K562 (cell line): ENCODE measurements around the gene ZCCHC17. TPM values are rescaled to one million over a fixed set of nuclear protein-coding genes. Genes with fewer than 3 reads are reported as not detected.

Source experiments
- ATAC-seq: fragments of 200-7000 bp; cut with Tn5 transposase; 3 replicates; pipeline ENCODE4 v1.9.1; 2020; ENCODE audit warnings: moderate library complexity
- BruUV-seq: library from RNA; stranded (reverse); fragments of 400-500 nt; replicated peaks from 2 replicates; lab custom pipeline; 2021; lab: Mats Ljungman, UMichigan
- CTCF ChIA-PET: fragments of 300-600 bp; formaldehyde crosslinking; extraction: SDS; loops from one replicate; lab custom pipeline; 2021; ENCODE audit warnings: low intra/inter-chr PET ratio; lab: Yijun Ruan, JAX
- POLR2A ChIA-PET: fragments of 300-600, 350-650 bp; sonication (Branson Sonifier 250); formaldehyde crosslinking; extraction: SDS; loops from one replicate; lab custom pipeline; 2021; ENCODE audit warnings: antibody characterized with exemption, inconsistent platforms; lab: Yijun Ruan, JAX
- DNase-seq, 4 experiments: peaks; one replicate each; pipeline versions ENCODE4 v3.0.0 to v3.0.0-alpha.2; 2011 to 2018; ENCODE audit warnings: low spot score in 3 of 4, mixed read lengths in 3 of 4; ENCODE audit errors: extremely low read depth in 1 of 4
- FAIRE-seq: peaks from 2 replicates; lab custom pipeline; 2011; peaks lifted over from hg19 to GRCh38; lab: Jason Lieb, UNC
- H2AFZ ChIP-seq: 2 replicates; pipeline ENCODE4 v1.6.0; 2011; ENCODE audit warnings: low read depth, low read length, control low read depth, inconsistent platforms
- H3K27ac ChIP-seq: fragments of 200-600 bp; 3 replicates; pipeline ENCODE4 v1.8.0; 2011; ENCODE audit warnings: low read depth, mild to moderate bottlenecking, control low read depth, inconsistent platforms, low read length, moderate library complexity, mixed read lengths; ENCODE audit errors: extremely low read depth
- H3K27me3 ChIP-seq, 2 experiments: fragments of 300-600 bp in 1 of 2; 2 replicates in 1 of 2; 3 replicates in 1 of 2; pipeline versions ENCODE4 v1.6.0 to v1.8.0; 2011; ENCODE audit warnings: inconsistent platforms in 2 of 2, low read length in 2 of 2, mild to moderate bottlenecking in 1 of 2, mixed read lengths in 1 of 2, moderate library complexity in 1 of 2; ENCODE audit not compliant: control insufficient read depth in 2 of 2, insufficient read depth in 2 of 2
- H3K36me3 ChIP-seq: fragments of 300-600 bp; 3 replicates; pipeline ENCODE4 v1.8.0; 2011; ENCODE audit warnings: mild to moderate bottlenecking, low read length, inconsistent platforms; ENCODE audit not compliant: control insufficient read depth, insufficient read depth
- H3K4me1 ChIP-seq, 2 experiments: fragments of 200-600 bp in 1 of 2; replicated peaks in 1 of 2; 2 replicates in 1 of 2; 3 replicates in 1 of 2; pipeline versions ENCODE4 v1.5.1 to v1.8.0; 2011; ENCODE audit warnings: inconsistent platforms in 2 of 2, low read length in 2 of 2, mild to moderate bottlenecking in 1 of 2, mixed read lengths in 1 of 2, moderate library complexity in 1 of 2; ENCODE audit not compliant: control insufficient read depth in 2 of 2, insufficient read depth in 2 of 2
- H3K4me2 ChIP-seq: 2 replicates; pipeline ENCODE4 v1.6.1; 2011; ENCODE audit warnings: low read length, control low read depth, inconsistent platforms, mixed read lengths; ENCODE audit not compliant: insufficient read depth
- H3K4me3 ChIP-seq: fragments of 200-600 bp; sonication (generic), shearing (Covaris generic); 2 replicates; pipeline ENCODE4 v1.5.1; 2016; ENCODE audit warnings: control low read depth, inconsistent platforms
- H3K79me2 ChIP-seq: fragments of 200-600 bp; 3 replicates; pipeline ENCODE4 v1.8.0; 2011; ENCODE audit warnings: low read length, inconsistent platforms; ENCODE audit not compliant: control insufficient read depth, insufficient read depth
- H3K9ac ChIP-seq, 2 experiments: 2 replicates each; pipeline versions ENCODE4 v1.6.0 to v1.6.1; 2011; ENCODE audit warnings: low read depth in 2 of 2, low read length in 2 of 2, control low read depth in 1 of 2, inconsistent platforms in 1 of 2, mild to moderate bottlenecking in 1 of 2, mixed read lengths in 1 of 2; ENCODE audit not compliant: insufficient read depth in 1 of 2
- H3K9me1 ChIP-seq: one replicate; pipeline ENCODE4 v1.6.0; 2011; ENCODE audit warnings: inconsistent platforms, mild to moderate bottlenecking, low read length, moderate library complexity; ENCODE audit not compliant: control insufficient read depth, insufficient read depth
- H3K9me3 ChIP-seq: replicated peaks from 2 replicates; pipeline ENCODE4 v1.5.1; 2011; ENCODE audit warnings: low read depth, low read length, inconsistent platforms; ENCODE audit not compliant: control insufficient read depth, insufficient read depth
- H4K20me1 ChIP-seq: replicated peaks from 2 replicates; pipeline ENCODE4 v1.6.1; 2011; ENCODE audit warnings: low read length, inconsistent platforms, mixed read lengths; ENCODE audit not compliant: control insufficient read depth, insufficient read depth
- ARHGAP35 ChIP-seq: fragments of 450-650 bp; IDR thresholded peaks from 2 replicates; pipeline ENCODE4 v1.6.1; 2018; ENCODE audit not compliant: partially characterized antibody
- BDP1 ChIP-seq: IDR thresholded peaks from 3 replicates; pipeline ENCODE4 v1.6.1; 2011; ENCODE audit not compliant: insufficient read length, insufficient read depth
- CCNT2 ChIP-seq: IDR thresholded peaks from 2 replicates; pipeline ENCODE4 v1.6.1; 2011; ENCODE audit warnings: borderline replicate concordance, low read depth, mild to moderate bottlenecking, moderate library complexity, mixed read lengths, low read length; ENCODE audit not compliant: insufficient read length; ENCODE audit errors: extremely low read depth
- DPF2 ChIP-seq: fragments of 450-650 bp; IDR thresholded peaks from 2 replicates; pipeline ENCODE4 v1.6.1; 2016
- ILK ChIP-seq: fragments of 450-650 bp; IDR thresholded peaks from 2 replicates; pipeline ENCODE4 v1.6.1; 2016; ENCODE audit warnings: missing genetic modification characterization, low read depth, mild to moderate bottlenecking, missing compliant biosample characterization, moderate library complexity, borderline replicate concordance
- MYC ChIP-seq, 2 experiments: fragments of 250-450 bp in 1 of 2; sonication (Bioruptor Pico) in 1 of 2; IDR thresholded peaks; 2 replicates each; pipeline versions ENCODE4 v1.5.1 to v1.6.1; 2012 to 2021; ENCODE audit warnings: low read depth in 2 of 2, borderline replicate concordance in 1 of 2, improper control_type of control experiment in 1 of 2, low read length in 1 of 2, mild to moderate bottlenecking in 1 of 2, moderate library complexity in 1 of 2
- NUFIP1 ChIP-seq: fragments of 450-650 bp; IDR thresholded peaks from 2 replicates; pipeline ENCODE4 v1.6.1; 2018; ENCODE audit not compliant: partially characterized antibody
- PURB ChIP-seq: sonication (generic); formaldehyde crosslinking; IDR thresholded peaks from 2 replicates; pipeline ENCODE4 v1.9.0; 2021; ENCODE audit warnings: low read depth, mild to moderate bottlenecking, missing genetic modification reagents
- SMARCA5 ChIP-seq: fragments of 450-650 bp; IDR thresholded peaks from 2 replicates; pipeline ENCODE4 v1.6.1; 2016
- ZBTB1 ChIP-seq: sonication (generic); formaldehyde crosslinking; IDR thresholded peaks from 2 replicates; pipeline ENCODE4 v1.8.1; 2023; ENCODE audit warnings: missing genetic modification reagents, low read depth, mild to moderate bottlenecking, borderline replicate concordance
- WGBS: fragments of 100-300 bp; shearing (Covaris generic); methylation state at CpG from one replicate; pipeline ENCODE4 v1.1.6; 2016; ENCODE audit warnings: low coverage, mixed read lengths; ENCODE audit not compliant: insufficient coverage; ENCODE audit errors: missing lambda C conversion rate; 5-methylcytosine and 5-hydroxymethylcytosine counted together
- in situ Hi-C: fragments of 300-500 bp; cut with MboI; formaldehyde crosslinking; loops from 4 replicates; pipeline ENCODE4 v1.15.0; 2018; ENCODE audit warnings: inconsistent platforms, mixed read lengths
- intact Hi-C: fragments of 100-400 bp; cut with micrococcal nuclease; formaldehyde crosslinking; loops from 2 replicates; pipeline ENCODE4 v1.14.2; 2022
- polyA plus RNA-seq, 8 experiments: library from polyadenylated mRNA; depleted of rRNA in 4 of 8; stranded (reverse) in 5 of 8; unstranded in 3 of 8; fragments of >200 nt; fragmentation: Nextera tagmentation in 2 of 8; fragmentation: Illumina TruSeq in 1 of 8; extraction: Ambion mirVana in 2 of 8; extraction: Trizol in 1 of 8; gene quantifications; 2 replicates each; pipeline versions ENCODE4 v1.2.1 to v1.2.3, GENCODE V29; 2011 to 2014; ENCODE audit warnings: inconsistent platforms in 1 of 8, missing spikeins in 1 of 8
- total RNA-seq, 7 experiments: library from RNA; depleted of rRNA in 6 of 7; stranded (reverse); fragments of >200 nt in 6 of 7; fragmentation: Illumina TruSeq in 2 of 7; extraction: Trizol in 2 of 7; gene quantifications; 2 replicates each; pipeline versions ENCODE4 v1.2.1 to v1.2.3, GENCODE V29; 2011 to 2021; ENCODE audit warnings: low replicate concordance in 1 of 7
- TF ChIP-seq, protein P1 (sequence below): fragments of 450-650 bp; IDR thresholded peaks from 2 replicates; pipeline ENCODE4 v1.6.1; 2016; ENCODE audit warnings: low read depth, mild to moderate bottlenecking, moderate library complexity
- TF ChIP-seq, protein P2 (sequence below), 3 experiments: fragments of 200-800 bp in 1 of 3; sonication (Bioruptor generic) in 1 of 3; sonication (generic) in 1 of 3; formaldehyde crosslinking in 1 of 3; IDR thresholded peaks; 2 replicates each; pipeline versions ENCODE4 v1.6.1 to v1.8.0; 2016 to 2022; ENCODE audit warnings: mild to moderate bottlenecking in 2 of 3, missing compliant biosample characterization in 2 of 3, missing genetic modification characterization in 2 of 3, missing genetic modification reagents in 1 of 3
- TF ChIP-seq, protein P3 (sequence below): conservative IDR thresholded peaks from 2 replicates; pipeline ENCODE4 v1.6.1; 2011; ENCODE audit warnings: low read depth, mild to moderate bottlenecking, low read length; ENCODE audit not compliant: control insufficient read depth

ZCCHC17 gene
- total and polyA plus RNA-seq, 9 of the 15 experiments (the other 6 are each of a cell fraction or from before 2014, with no cell fraction given) = 46.9 to 150 (median 74.7) TPM

DNA sequence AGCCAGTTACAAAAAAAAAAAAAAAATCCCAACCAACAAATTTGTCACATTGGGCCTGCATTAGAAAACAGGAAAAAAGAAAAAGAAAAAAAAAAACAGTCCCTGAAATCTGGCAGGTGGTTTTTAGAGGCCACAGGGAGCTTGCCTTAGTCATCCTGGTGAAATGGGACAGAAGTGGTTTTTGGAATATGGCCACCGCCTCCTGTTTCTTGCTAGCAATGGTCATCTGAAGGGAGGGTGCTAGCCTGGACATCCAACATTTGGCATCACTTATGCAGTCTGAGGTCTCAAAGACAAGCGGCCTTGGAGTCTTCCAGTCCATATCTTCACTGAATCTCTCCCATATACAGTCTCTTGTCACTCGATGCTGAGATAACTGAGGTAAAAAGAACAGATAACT lies 37.1 kb upstream of the ZCCHC17 start:
- no TSS peak for BruUV-seq
- TF ChIP-seq PURB (CRISPR knock-in tag) = no peak
- TF ChIP-seq, protein P1, sequence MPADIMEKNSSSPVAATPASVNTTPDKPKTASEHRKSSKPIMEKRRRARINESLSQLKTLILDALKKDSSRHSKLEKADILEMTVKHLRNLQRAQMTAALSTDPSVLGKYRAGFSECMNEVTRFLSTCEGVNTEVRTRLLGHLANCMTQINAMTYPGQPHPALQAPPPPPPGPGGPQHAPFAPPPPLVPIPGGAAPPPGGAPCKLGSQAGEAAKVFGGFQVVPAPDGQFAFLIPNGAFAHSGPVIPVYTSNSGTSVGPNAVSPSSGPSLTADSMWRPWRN = no peak
- TF ChIP-seq ILK = no peak
- TF ChIP-seq MYC (IDR thresholded peaks at IDR 0.05; ENCODE audit: low read depth, low read length) = no peak
- no peak for TF ChIP-seq MYC (CRISPR knock-in tag; IDR thresholded peaks at IDR 0.05; ENCODE audit: borderline replicate concordance, low read depth)
- no peak for TF ChIP-seq ARHGAP35
- TF ChIP-seq, protein P2, sequence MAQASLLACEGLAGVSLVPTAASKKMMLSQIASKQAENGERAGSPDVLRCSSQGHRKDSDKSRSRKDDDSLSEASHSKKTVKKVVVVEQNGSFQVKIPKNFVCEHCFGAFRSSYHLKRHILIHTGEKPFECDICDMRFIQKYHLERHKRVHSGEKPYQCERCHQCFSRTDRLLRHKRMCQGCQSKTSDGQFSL (CRISPR knock-in tag; IDR thresholded peaks at IDR 0.05) = no peak
- TF ChIP-seq, protein P2 (tag; IDR thresholded peaks at IDR 0.05) = no peak
- TF ChIP-seq NUFIP1 = no peak
- TF ChIP-seq, protein P3, sequence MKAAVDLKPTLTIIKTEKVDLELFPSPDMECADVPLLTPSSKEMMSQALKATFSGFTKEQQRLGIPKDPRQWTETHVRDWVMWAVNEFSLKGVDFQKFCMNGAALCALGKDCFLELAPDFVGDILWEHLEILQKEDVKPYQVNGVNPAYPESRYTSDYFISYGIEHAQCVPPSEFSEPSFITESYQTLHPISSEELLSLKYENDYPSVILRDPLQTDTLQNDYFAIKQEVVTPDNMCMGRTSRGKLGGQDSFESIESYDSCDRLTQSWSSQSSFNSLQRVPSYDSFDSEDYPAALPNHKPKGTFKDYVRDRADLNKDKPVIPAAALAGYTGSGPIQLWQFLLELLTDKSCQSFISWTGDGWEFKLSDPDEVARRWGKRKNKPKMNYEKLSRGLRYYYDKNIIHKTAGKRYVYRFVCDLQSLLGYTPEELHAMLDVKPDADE = no peak
- no peak for TF ChIP-seq SMARCA5
- no peak for TF ChIP-seq ZBTB1 (CRISPR knock-in tag)
- no peak for TF ChIP-seq DPF2
- no peak for TF ChIP-seq CCNT2
- TF ChIP-seq BDP1 = no peak
- in situ Hi-C loops (no loop called here), intact Hi-C loops (no loop called here)
- H3K4me2 ChIP-seq = no peak overlapping the region
- peaks cover 70% of the 10 kb centered on the region for H3K36me3 ChIP-seq
- ATAC-seq (no peak), DNase-seq (no peak), FAIRE-seq (no peak)
- CTCF ChIA-PET = no interaction called here
- WGBS = 82% methylated on average over 3 of the region's 3 CpGs
- H3K4me3 ChIP-seq = no peak overlapping the region
- H4K20me1 ChIP-seq = peaks cover 2% of the 10 kb centered on the region; the same call in 1 of the 2 replicates
- H3K9ac ChIP-seq = no peak overlapping the region
- H3K27ac ChIP-seq = no peak overlapping the region
- POLR2A ChIA-PET = interaction anchor here (1.6 kb wide), 1 partner anchor 12 kb away, joined by 5 read pairs; no protein-coding TSS in a partner anchor
- no peaks in the 10 kb centered on the region for H3K9me3 ChIP-seq
- no peaks in the 10 kb centered on the region for H3K27me3 ChIP-seq
- no peaks in the 10 kb centered on the region for H3K9me1 ChIP-seq
- H3K4me1 ChIP-seq = no peaks in the 10 kb centered on the region
- no peaks in the 10 kb centered on the region for H3K79me2 ChIP-seq
- no peak overlapping the region for H2AFZ ChIP-seq
